ENCODE measurements around the gene SAP30L.

Gene SAP30L

GRCh38 chr5:154445422-154446194, at the start of gene SAP30L:
SAP30L (plus strand) TSS chr5:154445997; CDS start chr5:154446605, 608 bp downstream.
- peak; percentile 77 for DNase-seq

GRCh38 chr5:154396128-154396527, 49.7 kb upstream of the SAP30L start:
- DNase-seq: no peak

- DNase-seq: no peak
Observed at GRCh38 chr5:154397652-154398406, 48.0 kb upstream of the SAP30L start.

- DNase-seq: no peak
Observed at GRCh38 chr5:154400678-154401077, 45.1 kb upstream of the SAP30L start.

GRCh38 chr5:154401355-154401754, 44.4 kb upstream of the SAP30L start:
- DNase-seq: no peak

GRCh38 chr5:154401931-154402330, 43.9 kb upstream of the SAP30L start:
- DNase-seq: no peak

- no peak for DNase-seq
Observed at GRCh38 chr5:154402611-154403010, 43.2 kb upstream of the SAP30L start.

- DNase-seq: no peak
Observed at GRCh38 chr5:154403234-154403633, 42.6 kb upstream of the SAP30L start.

- no peak for DNase-seq
Observed at GRCh38 chr5:154403776-154404387, 41.9 kb upstream of the SAP30L start.

GRCh38 chr5:154405078-154405792, 40.6 kb upstream of the SAP30L start:
- DNase-seq: peak; percentile 34

GRCh38 chr5:154406231-154406630, 39.6 kb upstream of the SAP30L start:
- no peak for DNase-seq

- DNase-seq: no peak
Observed at GRCh38 chr5:154406826-154407225, 39.0 kb upstream of the SAP30L start.

GRCh38 chr5:154408811-154409210, 37.0 kb upstream of the SAP30L start:
- DNase-seq: no peak

- no peak for DNase-seq
Observed at GRCh38 chr5:154409230-154409840, 36.5 kb upstream of the SAP30L start.

- no peak for DNase-seq
Observed at GRCh38 chr5:154410008-154410407, 35.8 kb upstream of the SAP30L start.

GRCh38 chr5:154410786-154411185, 35.0 kb upstream of the SAP30L start:
- DNase-seq: no peak

GRCh38 chr5:154411338-154411737, 34.5 kb upstream of the SAP30L start:
- no peak for DNase-seq

GRCh38 chr5:154412316-154412715, 33.5 kb upstream of the SAP30L start:
- DNase-seq: no peak

GRCh38 chr5:154412925-154413324, 32.9 kb upstream of the SAP30L start:
- no peak for DNase-seq

- DNase-seq: no peak
Observed at GRCh38 chr5:154415114-154415513, 30.7 kb upstream of the SAP30L start.

- DNase-seq: no peak
Observed at GRCh38 chr5:154418344-154418820, 27.4 kb upstream of the SAP30L start.

- no peak for DNase-seq
Observed at GRCh38 chr5:154419236-154419635, 26.6 kb upstream of the SAP30L start.

- no peak for DNase-seq
Observed at GRCh38 chr5:154421868-154422267, 23.9 kb upstream of the SAP30L start.

Data from NCI-H526 treated with DMSO at 0.1 percent for 48 hours (cell line).